ENCODE measurements around the gene SZT2.

SZT2 gene

DNA sequence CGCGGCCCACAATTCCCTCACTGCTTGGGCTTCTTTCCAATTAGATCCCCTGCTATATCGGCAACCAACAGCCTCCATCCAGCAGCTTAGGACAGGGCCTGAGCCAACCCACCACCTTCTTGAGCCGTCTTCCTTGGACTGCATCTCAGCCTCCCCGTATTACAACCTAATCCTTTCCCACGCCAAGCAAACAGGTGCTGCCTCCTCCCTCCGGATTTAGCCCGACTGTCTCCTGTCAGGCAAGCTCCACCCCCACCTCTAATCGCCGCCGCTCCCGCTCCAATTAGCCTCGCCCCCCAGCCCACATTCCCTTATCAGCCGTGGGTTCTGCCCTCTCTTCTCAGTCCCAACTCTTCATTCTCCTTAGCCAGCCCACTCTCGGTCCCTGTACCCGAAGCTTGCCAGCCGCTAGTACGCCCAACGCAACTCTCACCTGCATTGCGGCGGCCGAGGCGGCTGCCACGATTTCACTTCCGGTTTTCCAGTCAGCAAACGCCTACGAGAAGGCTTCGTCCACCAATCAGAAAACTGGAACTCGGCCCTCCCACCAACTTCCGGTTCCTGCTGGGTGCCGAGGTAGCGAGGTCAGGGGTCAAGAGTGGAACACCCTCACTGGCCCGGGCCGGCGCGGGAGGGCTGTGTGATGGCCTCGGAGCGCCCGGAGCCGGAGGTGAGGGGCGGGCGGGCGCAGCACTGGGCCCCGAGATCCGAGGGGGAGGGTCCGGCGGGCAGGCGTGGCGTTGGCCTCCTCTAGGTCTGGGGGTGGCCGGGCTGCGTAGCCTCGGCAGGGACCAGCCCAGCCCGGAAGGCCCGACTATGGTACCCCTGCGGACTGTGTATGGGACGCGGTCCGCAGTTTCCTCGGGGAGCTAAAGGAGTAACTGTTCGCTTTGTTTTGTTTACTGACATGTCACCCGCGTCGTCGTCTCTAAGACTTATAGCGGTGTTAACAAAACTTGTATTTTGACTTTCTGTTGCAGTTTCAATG lies at the start of gene SZT2, which contains the start of gene MED8:
SZT2 (plus strand) TSS at position 574 of the 988 bp plus-strand sequence; CDS start at position 644, 70 bp downstream.
MED8 (minus strand) TSS at position 475 of the 988 bp plus-strand sequence; CDS start at position 439, 36 bp downstream.
- DNase-seq (ENCODE audit: low read depth): peak; percentile 70

DNA sequence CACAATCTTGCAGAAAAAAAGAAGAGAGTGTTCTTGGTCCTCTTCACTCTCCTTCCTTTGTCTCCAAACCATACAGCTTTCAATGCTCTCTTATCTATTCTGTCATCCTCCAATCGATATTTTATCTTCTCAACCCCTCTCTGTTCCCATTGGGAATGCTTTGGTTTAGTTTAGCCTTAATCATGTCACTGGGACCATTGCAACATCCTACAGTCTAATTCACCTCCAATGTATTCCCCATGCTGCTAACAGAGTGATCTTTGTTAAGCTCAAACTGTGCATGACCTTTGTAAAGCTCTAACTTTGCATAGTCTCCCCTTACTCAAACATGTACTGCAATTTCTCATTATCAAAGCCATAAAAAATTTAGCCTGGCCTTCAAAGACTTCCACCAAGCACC lies 49.1 kb upstream of the SZT2 start:
- DNase-seq (ENCODE audit: low read depth): no peak

DNA sequence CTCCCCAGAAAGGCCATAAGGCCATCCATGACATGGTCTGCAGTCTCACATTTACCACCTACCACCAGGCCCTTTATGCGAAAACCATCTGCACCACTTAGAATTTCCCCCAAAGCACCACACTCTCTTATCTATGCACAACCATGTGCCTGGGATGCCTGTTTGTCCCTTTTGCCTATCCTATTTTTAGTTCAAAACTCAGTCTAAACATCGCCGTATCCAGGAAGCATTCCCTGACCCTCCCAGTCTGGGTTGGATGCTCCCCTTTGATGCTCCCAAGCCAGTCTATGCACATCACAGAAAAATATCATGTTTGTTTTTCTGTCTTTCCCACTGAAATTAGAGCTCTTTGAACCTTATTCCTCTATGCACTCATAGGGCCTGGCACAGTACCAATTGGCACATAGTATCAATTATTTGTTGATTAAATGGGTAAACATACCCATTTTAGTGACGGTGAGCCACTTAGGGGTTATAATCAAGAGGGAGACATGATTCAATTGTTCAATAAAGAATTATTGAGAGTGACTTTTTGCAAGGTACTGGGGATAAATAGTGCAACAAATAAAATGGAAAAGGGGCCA lies 45.3 kb upstream of the SZT2 start:
- no peak for DNase-seq (ENCODE audit: low read depth)

DNA sequence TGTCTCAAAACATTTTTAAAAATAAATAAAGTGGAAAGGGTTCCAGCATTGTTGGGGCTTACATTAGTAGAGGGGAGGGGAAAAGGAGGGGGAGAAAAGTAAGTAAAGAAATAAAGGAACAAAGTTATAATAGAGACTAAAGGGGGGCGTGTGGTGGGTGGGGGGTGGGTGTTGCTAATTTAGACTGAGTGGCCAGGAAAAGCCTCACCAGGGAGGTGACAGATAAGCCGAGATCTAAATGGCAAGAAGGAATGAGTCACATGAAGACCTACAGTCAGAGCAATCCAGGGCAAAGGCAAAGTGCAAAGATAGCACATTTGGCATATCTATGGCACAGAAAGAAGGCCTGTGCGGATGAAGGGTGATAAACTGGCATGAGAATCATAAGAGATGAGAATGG lies 44.6 kb upstream of the SZT2 start:
- DNase-seq (ENCODE audit: low read depth): no peak

DNA sequence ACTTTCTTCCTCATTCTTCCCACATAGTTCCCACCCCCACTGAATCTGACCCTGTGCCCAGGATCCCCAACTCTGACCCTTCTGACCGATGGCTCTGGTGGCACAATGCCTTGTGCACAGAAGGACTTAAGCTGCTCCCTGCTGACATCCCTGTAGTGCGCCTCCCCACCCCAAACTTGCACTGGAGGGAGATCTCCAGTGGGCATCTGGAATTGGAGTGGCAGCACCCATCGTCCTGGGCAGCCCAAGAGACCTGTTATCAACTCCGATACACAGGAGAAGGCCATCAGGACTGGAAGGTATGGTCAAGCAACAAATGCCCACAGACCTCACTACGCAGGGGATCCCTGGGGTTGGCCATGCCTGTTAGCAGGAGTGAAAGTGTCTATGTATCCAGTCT lies 43.1 kb upstream of the SZT2 start:
- DNase-seq (ENCODE audit: low read depth): no peak

DNA sequence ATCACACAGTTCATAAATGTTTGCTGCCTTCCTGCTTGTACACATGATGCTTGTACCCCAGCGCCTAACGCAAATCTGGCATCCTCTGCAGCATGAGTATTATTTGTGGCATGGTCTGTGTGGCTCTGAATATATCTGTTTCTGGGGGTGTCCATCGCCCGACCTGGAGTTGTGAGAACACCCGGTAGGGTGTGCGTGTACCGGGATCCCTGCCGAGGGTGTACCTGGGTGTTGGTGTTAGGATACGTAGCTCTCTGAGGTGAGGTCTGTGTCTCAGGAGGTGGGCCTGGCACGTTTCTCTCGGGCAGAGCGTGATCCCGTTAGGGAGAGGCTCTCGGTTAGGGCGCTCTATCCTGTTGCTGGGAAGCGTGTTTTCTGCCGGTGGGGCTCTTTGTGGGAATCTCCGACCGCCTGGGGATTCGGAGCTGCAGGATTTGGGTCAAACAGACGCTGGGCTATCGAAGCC lies 41.3 kb upstream of the SZT2 start:
- DNase-seq (ENCODE audit: low read depth): no peak

DNA sequence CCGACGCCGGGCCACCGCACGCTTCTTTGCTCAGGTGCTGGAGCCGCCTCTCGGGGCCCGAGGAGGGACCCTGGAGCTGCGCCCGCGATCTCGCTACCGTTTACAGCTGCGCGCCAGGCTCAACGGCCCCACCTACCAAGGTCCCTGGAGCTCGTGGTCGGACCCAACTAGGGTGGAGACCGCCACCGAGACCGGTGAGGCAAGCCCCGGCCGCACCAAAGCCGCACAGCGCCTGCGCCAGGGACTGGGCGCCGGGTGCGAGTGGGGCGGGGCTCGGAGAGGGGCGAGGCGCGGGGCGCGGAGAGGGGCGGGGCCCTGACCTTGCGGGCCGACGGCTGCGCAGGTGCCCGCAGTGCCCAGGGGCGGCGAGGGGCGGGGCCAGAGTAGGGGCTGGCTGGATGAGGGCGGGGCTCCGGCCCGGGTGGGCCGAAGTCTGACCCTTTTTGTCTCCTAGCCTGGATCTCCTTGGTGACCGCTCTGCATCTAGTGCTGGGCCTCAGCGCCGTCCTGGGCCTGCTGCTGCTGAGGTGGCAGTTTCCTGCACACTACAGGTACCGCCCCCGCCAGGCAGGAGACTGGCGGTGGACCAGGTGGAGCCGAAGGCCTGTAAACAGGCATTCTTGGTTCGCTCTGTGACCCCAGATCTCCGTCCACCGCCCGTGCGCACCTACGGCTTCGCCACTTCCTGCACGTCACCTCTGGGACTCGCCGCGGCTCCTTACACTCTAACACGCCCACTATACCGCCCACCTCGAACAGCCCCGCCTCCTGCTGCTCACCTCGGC lies 40.7 kb upstream of the SZT2 start:
- DNase-seq (ENCODE audit: low read depth): no peak

DNA sequence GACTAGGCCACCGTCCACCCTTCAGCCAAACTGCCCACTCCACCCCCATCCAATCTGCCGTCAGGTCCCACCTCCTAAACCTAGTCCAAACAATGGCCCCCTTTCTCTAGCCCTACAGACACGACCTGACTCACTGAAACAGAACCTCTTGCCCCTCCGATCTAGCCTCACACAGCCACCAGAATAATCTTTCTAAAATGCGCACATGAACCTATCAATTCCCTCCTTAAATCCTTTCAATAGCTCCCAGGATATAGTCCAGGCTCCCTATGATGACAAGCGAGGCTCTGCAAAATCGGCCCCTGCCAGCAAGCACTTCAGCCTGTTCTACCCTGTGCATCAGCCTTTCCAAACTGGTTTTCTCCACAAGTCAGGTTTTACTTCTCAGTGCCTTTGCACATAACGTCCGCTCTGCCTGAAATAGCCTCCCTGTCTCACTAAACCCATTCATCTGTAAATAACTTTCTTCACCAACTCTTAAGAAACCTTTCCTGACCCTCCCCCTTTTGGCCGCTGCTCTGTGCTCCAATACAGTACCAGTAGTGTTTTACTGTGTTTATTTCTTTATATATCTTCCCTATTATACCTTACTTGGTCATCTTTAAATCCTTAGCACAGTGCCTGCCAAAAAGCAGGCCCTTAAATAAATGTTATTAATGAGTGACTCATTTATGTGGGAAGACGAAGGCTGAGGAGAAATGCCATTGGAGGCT lies 39.9 kb upstream of the SZT2 start:
- DNase-seq (ENCODE audit: low read depth): no peak

DNA sequence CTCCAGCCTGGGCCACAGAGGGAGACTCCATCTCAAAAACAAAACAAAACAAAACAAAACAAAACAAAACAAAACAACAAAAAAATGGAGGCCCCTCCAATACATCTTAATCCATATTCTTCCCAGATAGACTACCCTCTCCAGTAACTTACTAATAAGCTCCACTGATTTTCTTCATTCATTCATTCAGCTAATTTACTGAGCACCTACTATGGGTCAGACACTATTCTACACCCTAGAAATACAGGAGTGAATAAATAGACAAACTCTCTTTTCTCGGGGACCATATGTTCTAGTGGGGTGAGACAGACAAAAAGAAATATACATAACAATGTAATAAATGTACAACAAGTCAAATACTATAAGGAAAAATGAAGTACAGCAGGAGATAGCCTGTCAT lies 38.7 kb upstream of the SZT2 start:
- no peak for DNase-seq (ENCODE audit: low read depth)

DNA sequence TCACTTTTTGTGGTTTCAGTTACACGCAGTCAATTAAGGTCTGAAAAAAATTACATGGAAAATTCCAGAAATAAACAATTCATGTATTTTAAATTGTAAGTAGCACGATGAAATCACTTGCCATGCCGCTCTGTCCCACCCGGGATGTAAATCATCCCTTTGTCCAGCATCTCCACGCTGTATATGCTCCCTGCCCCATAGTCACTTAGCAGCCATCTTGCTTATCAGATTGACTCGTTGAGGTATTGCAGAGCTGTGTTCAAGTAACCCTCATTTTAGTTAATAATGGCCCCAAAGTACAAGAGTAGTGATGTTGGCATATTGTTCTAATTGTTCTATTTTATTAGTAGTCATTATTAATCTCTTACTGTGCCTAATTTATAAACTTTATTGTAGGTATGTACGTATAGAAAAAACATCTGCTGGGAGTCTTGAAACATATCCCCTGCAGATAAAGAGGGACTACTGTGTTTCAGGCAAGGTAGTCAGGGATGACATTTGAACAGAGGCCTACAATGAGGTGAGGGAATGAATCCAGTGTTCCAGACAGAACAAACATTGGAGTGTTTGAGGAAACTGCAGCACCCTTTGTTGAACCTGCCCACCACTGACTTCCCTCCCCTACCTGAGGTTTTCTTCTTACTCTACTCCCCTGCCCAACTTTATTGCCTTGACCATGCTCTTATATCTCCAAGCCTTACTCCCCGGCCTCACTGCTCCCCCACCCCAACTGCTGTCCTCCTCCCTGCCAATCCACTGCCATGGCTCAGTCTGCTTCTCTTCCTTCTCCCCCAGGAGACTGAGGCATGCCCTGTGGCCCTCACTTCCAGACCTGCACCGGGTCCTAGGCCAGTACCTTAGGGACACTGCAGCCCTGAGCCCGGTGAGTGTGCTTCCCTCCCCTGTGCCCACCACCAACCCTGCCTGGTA lies 38.0 kb upstream of the SZT2 start:
- no peak for DNase-seq (ENCODE audit: low read depth)

DNA sequence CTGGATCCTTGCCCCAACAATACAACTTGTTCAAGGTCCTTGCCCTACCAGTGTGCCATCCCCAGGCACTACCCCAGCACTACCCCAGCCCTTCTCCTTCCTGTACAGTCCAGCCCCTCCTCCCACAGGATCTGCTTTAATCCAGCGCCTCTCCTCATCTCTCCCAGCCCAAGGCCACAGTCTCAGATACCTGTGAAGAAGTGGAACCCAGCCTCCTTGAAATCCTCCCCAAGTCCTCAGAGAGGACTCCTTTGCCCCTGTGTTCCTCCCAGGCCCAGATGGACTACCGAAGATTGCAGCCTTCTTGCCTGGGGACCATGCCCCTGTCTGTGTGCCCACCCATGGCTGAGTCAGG lies 37.4 kb upstream of the SZT2 start:
- DNase-seq (ENCODE audit: low read depth): no peak

DNA sequence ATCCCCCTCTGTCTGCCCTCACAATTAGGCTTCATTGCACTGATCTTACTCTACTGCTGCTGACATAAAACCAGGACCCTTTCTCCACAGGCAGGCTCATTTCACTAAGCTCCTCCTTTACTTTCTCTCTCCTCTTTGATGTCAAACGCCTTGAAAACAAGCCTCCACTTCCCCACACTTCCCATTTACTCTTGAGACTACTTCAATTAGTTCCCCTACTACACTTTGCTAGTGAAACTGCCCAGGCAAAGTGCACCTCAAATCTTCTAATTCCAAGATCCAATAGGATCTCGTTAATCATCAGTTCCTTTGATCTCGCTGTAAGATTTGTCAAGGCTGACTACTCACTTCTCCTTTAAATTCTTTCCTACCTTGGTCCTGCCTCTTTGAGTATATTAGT lies 36.8 kb upstream of the SZT2 start:
- DNase-seq (ENCODE audit: low read depth): no peak

DNA sequence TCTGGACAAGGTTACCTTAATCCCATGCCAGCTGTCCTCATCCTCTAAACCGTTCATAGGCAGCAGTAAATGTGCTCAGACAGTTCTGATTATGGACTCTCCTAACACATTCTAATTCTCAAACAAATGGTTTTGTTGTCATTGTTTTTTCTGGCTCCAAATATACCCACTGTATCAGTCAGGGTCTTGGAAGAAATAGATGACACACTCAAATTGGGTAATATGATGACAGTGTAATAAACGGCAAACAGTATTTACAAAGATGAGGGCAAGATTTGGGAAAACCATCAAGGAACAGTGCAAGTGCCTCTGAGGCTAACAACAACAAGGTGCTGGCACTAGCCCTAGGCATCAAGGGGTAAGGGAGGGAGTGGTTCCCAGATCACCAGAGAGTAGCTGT lies 35.2 kb upstream of the SZT2 start:
- DNase-seq (ENCODE audit: low read depth): no peak

DNA sequence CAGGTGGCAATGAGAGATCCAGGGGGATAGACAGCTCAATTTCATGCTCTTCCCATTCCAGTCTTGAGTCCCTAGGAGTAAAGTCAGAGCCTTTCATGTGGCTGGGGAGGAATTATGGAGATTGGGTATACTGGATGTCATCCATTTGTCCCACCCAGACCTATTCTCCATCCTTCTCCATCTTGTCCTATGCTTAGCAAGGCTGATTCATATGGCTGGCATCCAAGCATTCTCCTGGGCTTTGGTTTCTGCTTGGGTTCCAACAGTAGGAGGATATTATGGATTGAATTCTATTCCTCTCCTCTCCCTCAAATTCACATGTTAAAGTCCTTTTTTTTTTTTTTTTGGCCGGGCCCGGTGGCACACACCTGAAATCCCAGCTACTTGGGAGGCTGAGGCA lies 34.8 kb upstream of the SZT2 start:
- no peak for DNase-seq (ENCODE audit: low read depth)

DNA sequence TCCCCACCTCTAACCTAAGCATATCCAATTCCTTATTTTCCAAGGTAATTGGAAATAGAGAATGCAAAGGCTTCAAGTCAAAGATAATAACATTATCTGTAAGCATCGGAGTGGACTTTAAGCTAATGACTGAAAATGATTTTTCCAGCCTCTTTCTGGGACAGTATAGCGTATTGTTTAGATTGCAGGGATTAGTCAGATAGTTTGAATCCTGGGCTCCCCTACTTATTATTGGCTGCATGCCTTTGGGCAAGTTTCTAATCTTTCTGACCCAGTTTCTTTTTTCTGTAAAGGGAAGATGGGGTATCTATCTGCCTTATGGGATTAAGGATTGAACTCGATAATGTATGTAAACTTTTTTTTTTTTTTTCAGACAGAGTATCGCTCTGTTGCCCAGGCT lies 32.4 kb upstream of the SZT2 start:
- no peak for DNase-seq (ENCODE audit: low read depth)

DNA sequence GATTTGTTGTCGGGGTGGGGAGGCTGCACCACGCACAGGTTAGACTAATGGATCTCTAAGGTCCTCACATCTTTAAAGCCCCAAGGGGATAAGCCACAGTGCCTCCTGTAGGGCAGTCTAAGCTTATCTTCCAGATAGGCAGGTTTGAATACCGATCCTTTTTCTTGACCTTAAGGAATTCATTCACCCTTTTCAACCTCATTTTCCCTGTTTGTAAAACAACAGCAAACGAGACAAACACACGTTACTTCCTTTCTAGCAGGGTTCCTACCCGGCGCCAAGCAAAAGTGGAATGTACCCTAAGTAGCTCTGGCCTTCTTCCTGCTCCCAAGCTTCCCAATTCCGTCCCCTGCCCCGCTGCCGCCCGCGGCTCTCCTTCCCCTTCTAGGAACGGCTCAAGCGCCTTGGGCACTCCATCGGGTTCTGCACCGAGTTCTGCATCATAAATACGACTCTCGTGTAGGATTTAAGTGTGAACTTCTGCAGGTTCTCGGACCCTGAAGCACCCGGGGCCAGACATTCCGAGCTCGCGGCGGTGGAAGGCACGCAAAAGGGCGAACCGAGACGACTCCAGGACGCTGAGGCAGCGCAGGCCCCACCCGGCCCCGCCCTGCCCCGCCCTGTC lies 31.5 kb upstream of the SZT2 start:
- peak; percentile 27 for DNase-seq (ENCODE audit: low read depth)

DNA sequence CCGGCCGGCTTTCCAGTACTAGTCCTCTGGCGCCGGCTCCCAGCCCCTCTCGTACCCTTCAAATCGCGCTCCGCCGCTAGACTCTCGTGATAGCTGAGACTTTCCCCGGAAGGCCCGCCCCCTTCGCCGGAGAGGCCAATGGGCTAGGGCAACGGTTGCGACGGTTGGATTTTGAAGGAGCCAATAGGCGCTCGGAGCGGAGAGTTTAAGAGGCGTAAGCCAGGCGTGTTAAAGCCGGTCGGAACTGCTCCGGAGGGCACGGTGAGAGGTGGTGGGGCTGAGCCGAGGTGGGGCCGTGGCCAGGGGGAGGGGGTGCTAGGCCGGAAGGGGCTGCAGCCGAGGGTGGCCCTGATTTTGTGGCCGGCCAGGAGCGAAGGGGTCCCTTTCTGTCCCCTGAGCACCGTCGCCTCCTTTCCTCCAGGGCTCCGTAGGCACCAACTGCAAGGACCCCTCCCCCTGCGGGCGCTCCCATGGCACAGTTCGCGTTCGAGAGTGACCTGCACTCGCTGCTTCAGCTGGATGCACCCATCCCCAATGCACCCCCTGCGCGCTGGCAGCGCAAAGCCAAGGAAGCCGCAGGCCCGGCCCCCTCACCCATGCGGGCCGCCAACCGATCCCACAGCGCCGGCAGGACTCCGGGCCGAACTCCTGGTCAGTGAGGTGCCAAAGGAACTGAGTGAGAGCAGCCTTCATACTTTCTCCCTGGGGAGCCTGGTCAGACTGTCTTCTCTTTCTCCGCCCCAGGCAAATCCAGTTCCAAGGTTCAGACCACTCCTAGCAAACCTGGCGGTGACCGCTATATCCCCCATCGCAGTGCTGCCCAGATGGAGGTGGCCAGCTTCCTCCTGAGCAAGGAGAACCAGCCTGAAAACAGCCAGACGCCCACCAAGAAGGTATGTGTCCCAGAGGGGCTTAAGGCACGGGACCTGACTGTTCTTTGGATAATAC lies 30.7 kb upstream of the SZT2 start, which contains the start of gene CDC20:
CDC20 (plus strand) TSS at position 236 of the 948 bp plus-strand sequence; CDS start at position 471, 235 bp downstream.
- DNase-seq (ENCODE audit: low read depth): peak; percentile 84

DNA sequence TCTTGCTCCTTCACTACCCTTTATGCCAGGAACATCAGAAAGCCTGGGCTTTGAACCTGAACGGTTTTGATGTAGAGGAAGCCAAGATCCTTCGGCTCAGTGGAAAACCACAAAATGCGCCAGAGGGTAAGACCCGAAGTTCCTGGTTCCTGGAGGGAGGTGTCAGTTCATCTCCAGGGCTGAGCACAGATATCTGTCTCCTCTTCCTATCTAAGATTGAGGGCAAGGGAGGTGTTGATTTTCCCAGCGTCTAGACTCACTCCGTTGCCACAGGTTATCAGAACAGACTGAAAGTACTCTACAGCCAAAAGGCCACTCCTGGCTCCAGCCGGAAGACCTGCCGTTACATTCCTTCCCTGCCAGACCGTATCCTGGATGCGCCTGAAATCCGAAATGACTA lies 30.0 kb upstream of the SZT2 start:
- no peak for DNase-seq (ENCODE audit: low read depth)

DNA sequence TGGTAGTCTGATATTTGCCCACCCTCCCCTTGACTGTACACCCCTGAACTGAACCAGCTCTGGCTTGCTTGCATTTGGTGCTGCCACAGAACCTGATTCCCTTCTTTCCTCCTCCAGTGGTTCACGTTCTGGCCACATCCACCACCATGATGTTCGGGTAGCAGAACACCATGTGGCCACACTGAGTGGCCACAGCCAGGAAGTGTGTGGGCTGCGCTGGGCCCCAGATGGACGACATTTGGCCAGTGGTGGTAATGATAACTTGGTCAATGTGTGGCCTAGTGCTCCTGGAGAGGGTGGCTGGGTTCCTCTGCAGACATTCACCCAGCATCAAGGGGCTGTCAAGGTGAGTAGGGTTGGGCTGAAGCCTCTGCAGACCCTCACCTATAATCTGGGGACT lies 29.1 kb upstream of the SZT2 start:
- DNase-seq (ENCODE audit: low read depth): no peak
